Measurements from ENCODE around the gene SHROOM4.

Gene SHROOM4

DNA sequence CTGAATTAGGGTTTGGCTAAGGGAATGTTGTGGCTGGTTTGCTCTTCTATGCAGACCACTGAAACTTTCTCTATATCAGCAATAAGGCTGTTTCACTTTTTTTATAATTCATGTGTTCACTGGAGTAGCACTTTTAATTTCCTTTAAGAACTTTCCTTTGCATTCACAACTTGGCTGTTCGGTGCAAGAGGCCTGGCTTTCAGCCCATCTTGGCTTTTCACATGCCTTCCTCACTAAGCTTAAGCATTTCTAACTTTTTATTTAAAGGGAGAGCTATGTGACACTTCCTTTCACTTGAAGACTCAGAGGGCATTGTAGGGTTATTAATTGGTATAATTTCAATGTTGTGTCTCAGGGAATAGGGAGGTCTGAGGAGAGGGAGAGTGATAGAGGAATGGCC is 142.3 kb downstream of the SHROOM4 start:
- no peaks in the 10 kb centered on the region for H3K9me3 ChIP-seq (ENCODE audit: control insufficient read depth, insufficient read depth, low read length)
- no peaks in the 10 kb centered on the region for H3K79me2 ChIP-seq (ENCODE audit: control insufficient read depth, low read length)
- H3K4me3 ChIP-seq (ENCODE audit: low read length), result no peak overlapping the region
- no peak for TF ChIP-seq EZH2phosphoT487 (IDR thresholded peaks at IDR 0.05; ENCODE audit: borderline replicate concordance, low read length)
- TF ChIP-seq, protein P1, sequence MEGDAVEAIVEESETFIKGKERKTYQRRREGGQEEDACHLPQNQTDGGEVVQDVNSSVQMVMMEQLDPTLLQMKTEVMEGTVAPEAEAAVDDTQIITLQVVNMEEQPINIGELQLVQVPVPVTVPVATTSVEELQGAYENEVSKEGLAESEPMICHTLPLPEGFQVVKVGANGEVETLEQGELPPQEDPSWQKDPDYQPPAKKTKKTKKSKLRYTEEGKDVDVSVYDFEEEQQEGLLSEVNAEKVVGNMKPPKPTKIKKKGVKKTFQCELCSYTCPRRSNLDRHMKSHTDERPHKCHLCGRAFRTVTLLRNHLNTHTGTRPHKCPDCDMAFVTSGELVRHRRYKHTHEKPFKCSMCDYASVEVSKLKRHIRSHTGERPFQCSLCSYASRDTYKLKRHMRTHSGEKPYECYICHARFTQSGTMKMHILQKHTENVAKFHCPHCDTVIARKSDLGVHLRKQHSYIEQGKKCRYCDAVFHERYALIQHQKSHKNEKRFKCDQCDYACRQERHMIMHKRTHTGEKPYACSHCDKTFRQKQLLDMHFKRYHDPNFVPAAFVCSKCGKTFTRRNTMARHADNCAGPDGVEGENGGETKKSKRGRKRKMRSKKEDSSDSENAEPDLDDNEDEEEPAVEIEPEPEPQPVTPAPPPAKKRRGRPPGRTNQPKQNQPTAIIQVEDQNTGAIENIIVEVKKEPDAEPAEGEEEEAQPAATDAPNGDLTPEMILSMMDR (IDR thresholded peaks at IDR 0.05; ENCODE audit: low read depth, low read length, poor library complexity, severe bottlenecking), result no peak
- H3K36me3 ChIP-seq (ENCODE audit: control insufficient read depth, low read length), result no peaks in the 10 kb centered on the region
- H3K9me2 ChIP-seq (replicated peaks; ENCODE audit: control insufficient read depth, low read length), result no peaks in the 10 kb centered on the region
- H3F3A ChIP-seq (ENCODE audit: control insufficient read depth, insufficient read depth), result no peaks in the 10 kb centered on the region
- no peak overlapping the region for H3K4me2 ChIP-seq (ENCODE audit: low read length)
- no peaks in the 10 kb centered on the region for H4K20me1 ChIP-seq (ENCODE audit: control insufficient read depth, insufficient read depth, low read depth, low read length)
- no peaks in the 10 kb centered on the region for H3K4me1 ChIP-seq (ENCODE audit: control insufficient read depth, low read length)
- no peak overlapping the region for H3K27ac ChIP-seq (ENCODE audit: low read depth, low read length)
- H3K27me3 ChIP-seq (ENCODE audit: control insufficient read depth, low read length), result no peaks in the 10 kb centered on the region

DNA sequence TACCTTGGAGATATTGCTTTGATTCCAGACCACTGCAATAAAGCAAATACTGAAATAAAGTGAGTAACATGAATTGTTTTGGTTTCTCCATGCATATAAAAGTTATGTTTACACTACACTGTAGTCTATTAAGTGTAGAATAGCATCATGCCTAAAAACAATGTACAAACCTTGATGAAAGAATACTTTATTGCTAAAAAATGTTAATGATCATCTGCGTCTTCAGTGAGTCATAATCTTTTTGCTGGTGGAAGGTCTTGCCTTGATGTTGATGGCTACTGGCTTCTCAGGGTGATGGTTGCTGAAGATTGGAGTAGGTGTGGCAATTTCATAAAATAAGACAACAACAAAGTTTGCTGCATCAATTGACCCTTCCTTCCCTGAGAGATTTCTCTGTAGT is 145.1 kb downstream of the SHROOM4 start:
- Histone ChIP-seq H3K36me3 (ENCODE audit: control insufficient read depth, low read length) (no peaks in the 10 kb centered on the region), H3K27me3 (ENCODE audit: control insufficient read depth, low read length) (no peaks in the 10 kb centered on the region), H4K20me1 (ENCODE audit: control insufficient read depth, insufficient read depth, low read depth, low read length) (no peaks in the 10 kb centered on the region), H3K9me2 (replicated peaks; ENCODE audit: control insufficient read depth, low read length) (no peaks in the 10 kb centered on the region), H3K4me1 (ENCODE audit: control insufficient read depth, low read length) (no peaks in the 10 kb centered on the region), H3K4me2 (ENCODE audit: low read length) (no peak overlapping the region), H3K4me3 (ENCODE audit: low read length) (no peak overlapping the region), H3K79me2 (ENCODE audit: control insufficient read depth, low read length) (no peaks in the 10 kb centered on the region), H3K27ac (ENCODE audit: low read depth, low read length) (no peak overlapping the region), H3K9me3 (ENCODE audit: control insufficient read depth, insufficient read depth, low read length) (no peaks in the 10 kb centered on the region), H3F3A (ENCODE audit: control insufficient read depth, insufficient read depth) (no peaks in the 10 kb centered on the region)
- TF ChIP-seq EZH2phosphoT487 (IDR thresholded peaks at IDR 0.05; ENCODE audit: borderline replicate concordance, low read length), result no peak
- TF ChIP-seq, protein P1 (IDR thresholded peaks at IDR 0.05; ENCODE audit: low read depth, low read length, poor library complexity, severe bottlenecking), result no peak

DNA sequence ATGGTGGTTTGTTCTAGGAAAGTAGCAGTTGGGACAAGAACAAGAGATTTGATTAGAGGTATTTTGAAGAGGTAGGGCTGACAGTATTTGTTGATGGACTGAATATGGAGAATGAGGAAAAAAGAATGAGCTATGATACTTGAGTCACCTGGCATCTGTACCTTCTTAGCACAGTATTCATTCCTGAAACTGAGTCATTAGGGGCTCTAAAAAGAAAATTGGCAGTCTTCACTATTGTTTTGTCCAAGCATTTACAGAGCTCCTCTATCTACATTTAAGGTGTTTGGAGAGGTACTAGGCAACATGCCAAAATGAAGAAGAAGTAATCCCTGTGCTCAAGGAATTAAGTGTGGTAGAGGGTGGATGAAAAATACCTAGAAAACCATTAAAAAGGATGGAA is 165.8 kb downstream of the SHROOM4 start:
- Histone ChIP-seq H4K20me1 (ENCODE audit: control insufficient read depth, insufficient read depth, low read depth, low read length) (no peaks in the 10 kb centered on the region), H3K4me1 (ENCODE audit: control insufficient read depth, low read length) (no peaks in the 10 kb centered on the region), H3K4me3 (ENCODE audit: low read length) (no peak overlapping the region), H3K9me2 (replicated peaks; ENCODE audit: control insufficient read depth, low read length) (no peaks in the 10 kb centered on the region), H3K9me3 (ENCODE audit: control insufficient read depth, insufficient read depth, low read length) (no peaks in the 10 kb centered on the region), H3K4me2 (ENCODE audit: low read length) (no peak overlapping the region), H3K27ac (ENCODE audit: low read depth, low read length) (no peak overlapping the region), H3K27me3 (ENCODE audit: control insufficient read depth, low read length) (no peaks in the 10 kb centered on the region), H3K79me2 (ENCODE audit: control insufficient read depth, low read length) (no peaks in the 10 kb centered on the region), H3K36me3 (ENCODE audit: control insufficient read depth, low read length) (no peaks in the 10 kb centered on the region), H3F3A (ENCODE audit: control insufficient read depth, insufficient read depth) (no peaks in the 10 kb centered on the region)
- TF ChIP-seq, protein P1 (IDR thresholded peaks at IDR 0.05; ENCODE audit: low read depth, low read length, poor library complexity, severe bottlenecking), result no peak
- TF ChIP-seq EZH2phosphoT487 (IDR thresholded peaks at IDR 0.05; ENCODE audit: borderline replicate concordance, low read length), result no peak

DNA sequence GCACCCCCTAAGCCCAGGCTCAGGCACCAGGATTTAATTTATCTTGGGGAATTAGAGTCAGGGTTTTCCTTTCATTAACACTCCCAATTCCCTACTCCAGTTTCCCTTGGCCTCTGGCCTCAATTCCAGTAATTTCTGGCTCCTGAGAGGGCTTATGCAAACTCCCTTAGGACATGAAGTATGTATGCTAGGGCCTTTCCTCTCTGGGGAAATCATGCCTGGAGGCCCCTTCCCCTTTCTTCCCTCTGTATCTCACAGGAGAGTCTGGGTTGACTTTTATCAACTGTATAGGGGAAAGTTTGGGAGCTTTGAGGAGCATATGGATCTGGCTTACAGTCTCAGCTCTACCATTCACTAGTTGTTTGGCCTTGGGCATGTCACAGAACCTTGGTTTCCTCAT is 169.5 kb downstream of the SHROOM4 start:
- Histone ChIP-seq H3K27ac (ENCODE audit: low read depth, low read length) (no peak overlapping the region), H4K20me1 (ENCODE audit: control insufficient read depth, insufficient read depth, low read depth, low read length) (no peaks in the 10 kb centered on the region), H3K9me2 (replicated peaks; ENCODE audit: control insufficient read depth, low read length) (no peaks in the 10 kb centered on the region), H3K4me2 (ENCODE audit: low read length) (no peak overlapping the region), H3K27me3 (ENCODE audit: control insufficient read depth, low read length) (no peaks in the 10 kb centered on the region), H3K4me1 (ENCODE audit: control insufficient read depth, low read length) (no peaks in the 10 kb centered on the region), H3F3A (ENCODE audit: control insufficient read depth, insufficient read depth) (no peaks in the 10 kb centered on the region), H3K36me3 (ENCODE audit: control insufficient read depth, low read length) (no peaks in the 10 kb centered on the region), H3K79me2 (ENCODE audit: control insufficient read depth, low read length) (no peaks in the 10 kb centered on the region), H3K9me3 (ENCODE audit: control insufficient read depth, insufficient read depth, low read length) (no peaks in the 10 kb centered on the region), H3K4me3 (ENCODE audit: low read length) (no peak overlapping the region)
- no peak for TF ChIP-seq EZH2phosphoT487 (IDR thresholded peaks at IDR 0.05; ENCODE audit: borderline replicate concordance, low read length)
- TF ChIP-seq, protein P1 (IDR thresholded peaks at IDR 0.05; ENCODE audit: low read depth, low read length, poor library complexity, severe bottlenecking), result no peak

All from DOHH2 (cell line).